H1 (cell line): ENCODE data around the gene CHST1. TPM values are rescaled to one million over a fixed set of nuclear protein-coding genes. Genes with fewer than 3 reads are reported as not detected.

ENCODE experiments used
- GTF2F1 ChIP-seq: IDR thresholded peaks from 2 replicates; pipeline ENCODE4 v1.6.1; 2012; ENCODE audit warnings: low read depth, low read length, improper control_type of control experiment, borderline replicate concordance
- RNF2 ChIP-seq: fragments of 200-900, 300-1000 bp; sonication (generic); IDR thresholded peaks from 2 replicates; pipeline ENCODE4 v1.7.1; 2016; ENCODE audit warnings: borderline replicate concordance, low read depth, mild to moderate bottlenecking, antibody characterized with exemption, low read length; ENCODE audit not compliant: poor library complexity, severe bottlenecking; ENCODE audit errors: missing control alignments
- YY1 ChIP-seq: IDR thresholded peaks from 2 replicates; pipeline ENCODE4 v1.6.1; 2011; ENCODE audit warnings: low read depth, mild to moderate bottlenecking, low read length
- polyA plus RNA-seq, 7 experiments: library from polyadenylated mRNA; depleted of rRNA in 3 of 7; stranded (reverse) in 5 of 7; unstranded in 2 of 7; fragments of >200 nt in 5 of 7; fragments of 200-250 nt in 2 of 7; gene quantifications; 1 replicate in 5 of 7; 2 replicates in 1 of 7; 4 replicates in 1 of 7; pipeline versions ENCODE4 v1.2.1 to v1.2.3, GENCODE V29; 2011 to 2013; ENCODE audit warnings: missing spikeins in 2 of 7, mixed read lengths in 2 of 7
- total RNA-seq: library from RNA; stranded (reverse); fragmentation: NEBNext Ultra II Directional; extraction: Animal tissue kit (Norgen Biotek cat#: 25700); gene quantifications from 2 replicates; pipeline ENCODE4 v1.2.1, GENCODE V29; 2021
- TF ChIP-seq, protein P1 (sequence below): IDR thresholded peaks from 2 replicates; pipeline ENCODE4 v1.6.1; 2012; ENCODE audit warnings: low read length, inconsistent platforms

CHST1 gene
- total and polyA plus RNA-seq, 2 of the 8 experiments (the other 6 are each of a cell fraction or from before 2014, with no cell fraction given), result 1.6 to 3.8 TPM

- TF ChIP-seq, protein P1, sequence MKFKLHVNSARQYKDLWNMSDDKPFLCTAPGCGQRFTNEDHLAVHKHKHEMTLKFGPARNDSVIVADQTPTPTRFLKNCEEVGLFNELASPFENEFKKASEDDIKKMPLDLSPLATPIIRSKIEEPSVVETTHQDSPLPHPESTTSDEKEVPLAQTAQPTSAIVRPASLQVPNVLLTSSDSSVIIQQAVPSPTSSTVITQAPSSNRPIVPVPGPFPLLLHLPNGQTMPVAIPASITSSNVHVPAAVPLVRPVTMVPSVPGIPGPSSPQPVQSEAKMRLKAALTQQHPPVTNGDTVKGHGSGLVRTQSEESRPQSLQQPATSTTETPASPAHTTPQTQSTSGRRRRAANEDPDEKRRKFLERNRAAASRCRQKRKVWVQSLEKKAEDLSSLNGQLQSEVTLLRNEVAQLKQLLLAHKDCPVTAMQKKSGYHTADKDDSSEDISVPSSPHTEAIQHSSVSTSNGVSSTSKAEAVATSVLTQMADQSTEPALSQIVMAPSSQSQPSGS, result no peak
- TF ChIP-seq YY1 (no peak), RNF2 (no peak), GTF2F1 (no peak)
These were observed 29.5 kb downstream of the CHST1 start (continued) for GRCh38 chr11:45635907-45636306.
